HK-2 (cell line): Measurements from ENCODE around the gene OLFML2A.
A peak's percentile ranks its signal among the peaks of the same experiment; 100 is the strongest.
"Not testable (repeated sequence)": the region's sequence is repeated elsewhere in the genome, so short reads cannot be mapped to it uniquely, and the experiment has no call there.

Source experiments
- DNase-seq: peaks from one replicate; pipeline ENCODE4 v3.0.0-alpha.2; 2018; ENCODE audit not compliant: unreplicated experiment

The OLFML2A gene

DNA sequence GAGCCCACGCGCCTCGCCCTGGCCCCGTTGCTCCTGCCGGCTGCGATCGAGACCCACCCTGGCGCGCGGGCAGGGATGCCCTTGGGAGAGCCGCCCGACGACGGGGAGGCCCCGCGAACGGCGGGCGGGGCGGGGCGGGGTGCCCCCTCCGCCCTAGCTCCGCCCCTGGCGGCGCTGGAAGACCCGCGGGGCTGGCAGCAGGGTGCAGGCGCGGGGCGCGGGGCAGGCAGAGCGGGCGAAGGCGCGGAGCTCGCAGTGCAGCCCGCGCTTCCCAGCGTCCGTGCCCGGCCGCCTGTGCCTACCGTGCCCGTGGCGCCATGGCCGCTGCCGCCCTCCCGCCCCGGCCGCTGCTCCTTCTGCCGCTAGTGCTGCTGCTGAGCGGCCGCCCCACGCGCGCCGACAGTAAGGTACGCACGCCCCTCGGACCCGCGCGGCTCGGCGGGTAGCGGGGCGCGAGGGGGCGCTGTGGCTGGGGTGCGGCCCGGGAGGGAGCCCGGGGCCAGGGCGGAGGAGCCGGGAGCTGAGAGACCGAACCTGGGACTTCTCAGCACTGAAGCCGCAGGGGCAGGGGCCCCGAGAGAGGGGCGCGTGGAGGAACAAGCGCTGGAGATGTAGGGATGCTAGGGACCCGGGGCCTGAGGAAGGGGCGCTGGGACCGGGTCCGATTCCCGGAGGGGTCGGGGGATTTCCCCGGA is at the start of gene OLFML2A:
OLFML2A (plus strand) TSS at position 180 of the 695 bp plus-strand sequence; CDS start at position 318, 138 bp downstream.
- DNase-seq = peak; percentile 42

DNA sequence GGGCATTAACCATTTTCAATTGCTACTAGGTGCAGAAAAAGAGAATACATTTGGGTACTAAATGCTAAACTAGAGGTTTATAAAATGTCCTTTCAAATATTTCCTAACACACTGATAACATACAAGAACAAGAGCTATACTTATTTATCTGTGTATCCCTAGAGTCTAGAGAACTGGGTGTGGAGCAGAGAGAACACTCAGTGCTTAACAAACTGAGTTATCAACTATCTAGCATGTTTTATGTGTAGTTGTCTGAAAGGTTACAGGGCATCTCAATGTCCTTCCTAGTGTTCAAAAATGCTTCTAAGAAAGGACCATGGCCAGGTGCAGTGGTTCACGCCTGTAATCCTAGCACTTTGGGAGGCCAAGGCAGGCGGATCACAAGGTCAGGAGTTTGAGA is 46.2 kb upstream of the OLFML2A start:
- DNase-seq = no peak

DNA sequence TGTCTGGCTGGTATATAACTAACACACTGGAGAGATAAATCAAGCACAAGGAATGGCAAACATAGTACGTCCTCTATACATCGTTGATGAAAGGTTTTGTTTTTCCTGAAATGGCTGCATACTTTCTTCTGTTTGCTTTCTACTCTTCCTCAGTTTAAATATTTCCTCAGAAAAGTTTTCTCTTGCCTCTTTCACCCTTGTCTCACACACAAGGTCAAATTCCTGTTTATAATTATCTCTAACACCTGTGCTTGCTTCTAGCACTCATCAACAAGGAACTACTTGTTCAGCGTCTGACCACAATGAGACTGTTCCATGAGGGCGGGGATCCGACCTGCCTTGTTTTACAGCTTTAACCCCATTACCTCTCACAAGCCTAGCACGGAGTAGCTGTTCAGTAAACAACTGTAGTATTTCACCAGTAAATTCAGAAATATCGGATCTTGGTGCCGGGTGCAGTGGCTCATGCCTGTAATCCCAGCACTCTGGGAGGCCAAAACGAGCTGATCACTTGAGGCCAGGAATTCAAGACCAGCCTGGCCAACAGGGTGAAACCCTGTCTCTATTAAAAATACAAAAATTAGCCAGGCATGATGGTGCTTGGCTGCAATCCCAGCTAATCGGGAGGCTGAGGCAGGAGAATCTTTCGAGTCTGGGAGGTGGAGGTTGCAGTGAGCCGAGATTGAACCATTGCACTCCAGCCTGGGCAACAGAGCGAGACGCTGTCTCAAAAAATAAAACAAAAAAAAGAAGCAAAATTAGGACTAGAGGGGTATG is 42.8 kb upstream of the OLFML2A start:
- DNase-seq = no peak

DNA sequence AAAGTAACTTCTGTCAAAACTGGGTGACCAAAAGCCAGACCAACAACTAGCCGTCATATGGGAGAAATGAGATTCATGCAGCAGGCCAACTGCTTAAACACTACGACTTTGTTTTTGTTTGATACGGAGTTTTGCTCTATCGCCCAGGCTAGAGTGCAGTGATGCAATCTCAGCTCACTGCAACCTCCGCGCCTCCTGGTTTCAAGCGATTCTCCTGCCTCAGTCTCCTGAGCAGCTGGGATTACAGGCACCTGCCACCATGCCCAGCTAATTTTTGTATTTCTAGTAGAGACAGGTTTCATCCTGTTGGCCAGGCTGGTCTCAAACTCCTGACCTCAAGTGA is 42.2 kb upstream of the OLFML2A start:
- DNase-seq = not testable (repeated sequence)

DNA sequence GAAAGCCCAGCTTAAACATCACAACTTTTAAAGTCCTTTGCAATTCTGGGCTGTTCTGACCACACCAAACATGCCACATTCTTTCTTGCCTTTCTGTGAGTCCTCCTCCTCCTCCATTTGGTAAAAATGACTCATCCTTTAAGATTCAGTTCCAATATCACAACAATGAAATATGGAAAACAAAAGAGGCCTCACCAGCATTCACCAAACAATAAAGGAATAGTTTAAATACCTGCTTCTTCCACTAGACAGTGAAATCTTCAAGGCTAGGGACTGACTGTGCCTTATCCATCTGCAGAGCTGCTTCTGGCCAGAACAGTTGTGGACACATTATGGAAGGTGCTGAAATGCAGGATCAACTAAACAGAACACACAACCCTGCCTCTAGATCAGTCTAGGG is 41.8 kb upstream of the OLFML2A start:
- no peak for DNase-seq

DNA sequence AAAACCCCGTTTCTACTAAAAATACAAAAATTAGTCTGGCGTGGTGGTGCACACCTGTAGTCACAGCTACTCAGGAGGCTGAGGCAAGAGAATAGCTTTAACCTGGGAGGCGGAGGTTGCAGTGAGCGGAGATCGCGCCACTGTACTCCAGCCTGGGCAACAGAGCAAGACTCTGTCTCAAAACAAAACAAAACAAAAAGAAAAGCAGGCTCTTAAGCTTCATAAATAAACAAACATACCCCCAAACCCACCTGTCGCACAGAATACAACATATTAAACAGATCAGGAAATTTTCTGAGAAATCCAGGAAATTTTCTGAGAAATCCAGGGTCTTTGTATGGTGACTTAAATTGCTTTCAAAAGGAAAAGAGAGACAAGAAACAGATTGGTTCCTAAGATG is 38.9 kb upstream of the OLFML2A start:
- DNase-seq = not testable (repeated sequence)

DNA sequence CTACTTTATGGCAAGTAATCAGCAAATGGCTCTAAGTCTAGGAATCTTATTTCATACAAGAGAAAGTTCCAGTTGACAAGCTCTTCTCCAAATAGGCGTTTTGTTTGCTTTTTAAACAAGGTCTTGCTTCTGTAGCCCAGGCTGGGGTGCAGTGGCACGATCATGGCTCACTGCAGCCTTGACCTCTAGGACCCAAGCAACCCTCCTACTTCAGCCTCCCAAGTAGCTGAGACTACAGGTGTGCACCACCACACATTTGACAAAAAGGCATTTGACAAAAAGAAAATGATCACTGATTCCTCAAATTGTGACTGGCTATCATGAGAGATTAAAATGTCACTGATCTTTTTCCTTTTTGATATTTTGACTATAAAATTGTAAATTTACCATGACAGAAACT is 37.6 kb upstream of the OLFML2A start:
- no peak for DNase-seq

DNA sequence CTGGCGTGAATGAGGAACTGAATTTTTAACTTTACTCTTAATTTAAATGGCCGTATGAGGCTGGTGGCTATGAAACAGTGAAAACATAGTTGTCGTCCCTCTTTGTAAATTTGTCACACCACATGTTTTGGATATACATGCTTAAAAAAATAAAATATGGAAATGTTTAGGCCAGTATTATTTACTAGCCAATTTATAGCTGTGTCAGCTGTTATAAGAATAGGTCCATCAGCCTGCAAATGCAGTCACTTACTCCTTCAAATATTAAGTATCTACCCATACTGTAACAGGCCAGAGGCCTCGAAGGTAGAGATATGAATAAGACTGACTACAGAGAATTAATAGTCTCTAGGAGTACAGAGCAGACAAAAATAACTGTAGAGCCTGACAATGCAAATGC is 35.8 kb upstream of the OLFML2A start:
- no peak for DNase-seq

DNA sequence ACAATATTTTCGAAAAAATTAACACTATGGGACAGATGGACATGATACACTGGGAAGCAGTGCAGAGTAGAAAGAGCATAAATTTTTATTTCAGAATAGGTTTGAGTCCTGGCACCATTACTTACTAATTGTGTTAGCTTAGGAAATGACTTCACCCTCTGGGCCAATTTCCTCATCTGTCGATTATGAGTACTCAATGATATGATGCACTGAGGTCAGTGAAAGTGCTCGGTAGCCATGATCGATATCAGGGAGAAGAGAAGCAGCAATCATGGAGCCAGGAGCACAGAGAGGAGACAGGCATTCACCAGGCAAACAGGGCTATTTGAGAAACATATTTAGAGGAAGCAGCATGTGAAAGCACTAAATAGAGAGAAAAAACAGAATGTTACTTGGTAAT is 35.3 kb upstream of the OLFML2A start:
- DNase-seq = no peak

DNA sequence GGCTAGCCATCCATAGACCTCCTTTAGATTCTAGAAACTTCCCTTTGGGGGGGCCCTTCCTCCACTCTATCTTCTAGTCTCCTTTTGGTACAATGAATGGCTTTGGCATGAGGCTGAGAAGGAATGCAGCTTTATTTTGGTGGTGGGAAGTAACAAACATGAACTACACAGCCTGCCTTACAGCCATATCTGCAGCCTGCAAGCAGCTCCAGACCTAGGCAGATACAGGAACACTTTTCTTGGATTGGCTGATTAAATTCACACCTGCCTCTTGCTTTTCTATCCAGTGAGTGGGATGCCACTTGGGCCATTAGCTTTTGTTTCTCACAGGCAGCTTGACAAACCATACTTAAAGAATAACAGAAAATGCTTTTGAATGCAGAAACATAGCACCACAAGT is 34.0 kb upstream of the OLFML2A start:
- DNase-seq = no peak

DNA sequence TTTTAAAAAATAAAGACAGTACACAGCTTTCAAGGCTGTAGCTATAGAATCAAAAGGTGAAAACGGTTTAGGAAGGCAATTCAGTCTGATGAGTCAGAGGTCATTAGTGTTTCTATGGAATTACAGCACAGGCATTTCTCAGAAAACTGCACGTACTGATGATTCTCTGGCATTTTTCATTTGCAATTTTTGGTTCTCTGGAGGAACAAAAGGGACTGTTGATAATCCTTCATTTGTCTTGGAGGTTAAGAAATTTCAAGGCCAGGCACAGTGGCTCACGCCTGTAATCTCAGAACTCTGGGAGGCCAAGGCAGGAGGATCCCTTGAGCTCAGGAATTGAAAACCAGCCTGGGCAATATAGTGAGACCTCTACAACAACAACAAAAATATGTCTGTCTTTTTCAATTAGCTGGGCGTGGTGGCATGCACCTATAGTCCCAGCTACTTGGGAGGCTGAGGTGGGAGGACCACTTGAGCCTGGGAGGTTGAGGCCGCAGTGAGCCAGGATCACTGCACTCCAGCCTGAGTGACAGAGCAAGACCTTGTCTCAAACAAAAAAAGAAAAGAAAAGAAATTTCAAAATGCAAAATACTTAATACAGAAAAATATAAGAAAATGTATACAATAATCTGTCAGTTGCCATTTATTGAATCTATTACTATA is 33.1 kb upstream of the OLFML2A start:
- DNase-seq = no peak

DNA sequence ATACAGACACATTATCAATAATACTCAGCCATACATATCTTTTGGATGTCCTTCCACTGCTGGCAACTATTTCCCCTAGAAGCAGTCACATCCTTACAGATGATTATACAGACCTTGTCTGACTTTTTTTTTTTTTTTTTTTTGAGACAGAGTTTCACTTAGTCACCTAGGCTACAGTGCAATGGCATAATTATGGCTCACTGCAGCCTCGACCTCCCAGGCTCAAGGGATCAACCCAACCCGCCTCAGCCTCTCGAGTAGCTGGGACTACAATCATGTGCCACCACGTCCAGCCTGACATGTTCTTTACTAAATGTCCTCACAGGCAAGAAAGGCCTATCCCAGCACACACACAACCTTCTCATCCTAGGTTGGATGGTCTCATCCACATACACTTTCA is 29.9 kb upstream of the OLFML2A start:
- no peak for DNase-seq

DNA sequence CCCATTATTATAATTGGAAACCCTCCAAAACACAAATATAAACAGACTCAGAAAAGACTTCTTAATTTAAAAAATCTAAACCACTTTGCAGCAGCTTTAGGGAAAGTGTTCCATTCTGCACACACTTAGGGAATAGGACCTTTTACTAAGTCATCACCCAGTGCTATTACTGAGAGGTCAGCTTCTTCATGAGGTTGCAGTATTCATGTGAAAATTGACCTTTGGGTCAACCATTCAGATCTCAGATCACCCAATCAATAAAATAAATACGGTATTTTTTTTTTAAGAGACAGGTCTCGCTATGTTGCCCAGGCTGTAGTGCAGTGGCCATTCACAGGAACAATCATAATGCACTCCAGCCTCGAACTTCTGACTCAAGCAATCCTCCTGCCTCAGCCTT is 27.6 kb upstream of the OLFML2A start:
- DNase-seq = no peak

DNA sequence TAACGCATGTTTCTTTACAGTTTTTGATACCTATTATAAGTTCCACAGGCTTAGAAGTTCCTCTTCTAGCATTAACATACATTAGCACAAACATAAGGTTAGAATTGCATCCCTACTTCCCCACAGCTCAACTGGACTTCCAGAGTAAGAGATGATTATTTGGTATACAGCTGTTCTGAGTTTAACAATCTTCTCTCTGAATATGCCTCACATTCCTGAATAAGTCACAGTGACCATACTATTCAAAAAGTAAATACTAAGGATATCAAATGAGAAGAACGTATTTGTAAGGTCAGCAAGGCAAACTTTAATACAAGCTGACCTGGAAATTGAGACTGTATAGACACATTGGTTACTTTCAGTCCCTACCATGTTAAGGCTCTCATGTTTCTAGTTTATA is 27.2 kb upstream of the OLFML2A start:
- DNase-seq = no peak

DNA sequence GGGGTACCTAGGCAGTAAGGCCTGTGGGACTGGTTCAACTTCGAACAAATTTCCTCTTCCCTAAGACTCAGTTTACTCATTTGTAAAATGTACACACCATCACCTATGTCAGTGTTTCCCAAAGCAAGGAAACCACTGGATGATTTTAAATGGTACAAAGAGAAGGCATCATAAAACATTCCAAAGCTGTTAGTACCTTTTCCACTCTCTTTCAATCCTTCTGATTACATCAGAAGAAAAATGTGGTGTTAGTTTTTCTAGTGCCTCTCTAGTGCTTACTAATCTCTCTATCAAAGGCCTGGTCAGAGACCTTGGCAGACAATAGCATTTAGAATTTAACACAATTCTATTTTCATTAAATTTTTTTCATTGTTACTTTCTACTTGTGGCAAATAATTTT is 24.0 kb upstream of the OLFML2A start:
- no peak for DNase-seq

DNA sequence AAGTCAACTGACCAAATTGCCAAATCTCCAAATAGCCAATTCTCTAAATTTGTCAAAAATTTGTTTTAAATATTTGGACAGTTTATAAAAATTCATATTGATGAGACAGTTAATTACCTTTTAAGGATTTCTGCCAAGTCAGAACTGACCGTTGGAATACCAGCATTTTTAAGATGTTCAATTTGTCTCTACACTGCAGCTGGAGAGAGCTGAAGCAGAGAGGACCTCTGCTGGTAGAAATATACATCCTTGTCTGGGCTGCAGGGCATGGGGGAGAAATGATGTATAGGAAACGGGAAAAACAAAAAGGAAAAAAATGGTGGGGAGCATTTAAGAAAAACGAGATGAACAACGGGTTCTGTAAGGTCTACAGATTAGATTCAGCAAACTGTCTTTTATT is 22.6 kb upstream of the OLFML2A start:
- DNase-seq = no peak

DNA sequence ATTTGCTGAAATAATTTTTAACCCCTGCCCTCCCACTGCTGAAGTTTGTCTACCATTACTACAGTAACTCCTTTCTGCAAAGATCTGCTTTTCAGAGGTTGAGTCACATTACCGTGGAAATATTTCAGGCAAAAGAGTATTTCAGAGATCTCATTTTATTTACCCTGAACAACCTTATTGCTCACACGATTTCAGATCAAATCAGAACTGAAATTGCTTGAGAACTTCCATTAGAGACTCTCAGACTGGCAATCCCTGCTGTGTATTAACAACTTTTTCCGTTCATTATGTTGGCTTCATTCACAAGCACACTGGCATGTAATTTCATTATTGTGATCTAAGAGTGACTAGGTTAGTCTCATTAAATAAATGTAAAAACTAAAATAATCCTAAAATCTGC is 21.9 kb upstream of the OLFML2A start:
- DNase-seq = no peak

DNA sequence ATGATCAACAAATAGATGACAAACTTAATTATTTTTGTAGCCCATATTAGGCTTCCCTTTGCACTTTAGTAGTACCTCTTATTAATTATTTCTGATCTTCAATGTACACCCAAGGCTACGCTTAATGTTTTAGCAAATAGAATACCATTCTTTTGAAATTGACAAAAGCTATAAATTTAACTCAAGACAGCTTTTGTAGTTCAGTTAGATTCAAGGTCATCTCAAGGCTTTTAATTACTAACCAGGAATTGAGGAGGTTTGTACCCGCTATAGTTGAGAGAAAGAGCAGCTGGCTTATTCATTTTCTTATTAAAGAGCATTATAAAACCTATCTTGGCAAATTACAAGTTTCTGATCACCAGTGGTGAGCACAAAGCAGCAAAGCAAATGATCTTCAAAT is 20.9 kb upstream of the OLFML2A start:
- DNase-seq = no peak

DNA sequence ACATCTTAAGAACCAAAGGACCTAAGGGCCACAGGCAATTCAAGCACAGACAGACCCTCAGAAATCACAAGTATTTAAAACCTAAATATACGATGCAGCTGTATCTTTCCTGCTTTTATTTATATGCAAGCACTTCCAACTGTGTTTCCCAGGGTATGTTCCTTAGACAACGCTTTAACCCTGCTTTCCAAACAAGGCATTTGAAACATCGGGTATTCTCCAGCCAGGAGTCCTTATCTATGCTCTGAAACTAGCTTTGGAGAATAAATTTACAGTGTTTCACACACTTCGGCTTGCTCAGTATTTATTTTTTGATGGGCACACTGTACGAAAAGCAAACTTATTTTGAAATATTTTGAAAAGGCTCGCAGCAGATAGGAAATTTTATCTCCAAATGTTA is 19.3 kb upstream of the OLFML2A start:
- no peak for DNase-seq

DNA sequence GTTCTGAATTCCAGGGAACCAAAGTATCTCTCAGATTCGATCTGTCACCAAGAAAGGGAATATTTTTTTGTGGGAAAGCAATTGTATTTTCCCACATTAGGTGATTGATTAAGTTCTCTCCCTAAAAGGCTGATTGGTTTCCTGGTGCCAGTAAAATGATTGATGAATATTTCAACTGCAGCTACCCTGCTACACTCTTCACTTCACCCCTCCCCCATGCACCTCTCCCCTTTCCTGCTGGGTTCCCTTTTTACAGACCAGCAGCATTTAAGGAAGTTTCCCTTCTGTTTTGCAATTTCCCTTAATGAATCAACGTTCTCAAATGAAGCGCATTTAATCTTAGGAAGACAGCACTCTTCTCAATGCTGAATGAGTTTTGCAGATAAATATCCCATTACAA is 18.9 kb upstream of the OLFML2A start:
- no peak for DNase-seq

DNA sequence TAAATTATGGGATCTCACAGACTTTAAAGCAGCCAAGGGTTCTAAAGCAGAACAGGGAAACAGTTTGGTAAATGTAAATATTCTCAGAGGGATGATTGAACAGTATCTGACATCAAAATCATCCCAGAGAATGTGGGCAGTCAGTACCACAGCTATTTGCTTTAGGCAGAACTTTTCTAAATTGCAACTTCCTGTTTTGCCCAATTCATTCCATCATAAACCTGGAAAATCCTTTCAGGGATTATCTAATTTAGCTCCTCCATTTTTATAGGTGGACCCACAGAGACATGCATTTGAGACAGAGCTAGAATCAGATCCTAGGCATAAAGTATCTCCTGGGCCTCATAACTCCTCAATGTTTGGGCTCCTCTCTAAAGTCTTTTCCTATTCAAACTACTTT is 18.2 kb upstream of the OLFML2A start:
- no peak for DNase-seq

DNA sequence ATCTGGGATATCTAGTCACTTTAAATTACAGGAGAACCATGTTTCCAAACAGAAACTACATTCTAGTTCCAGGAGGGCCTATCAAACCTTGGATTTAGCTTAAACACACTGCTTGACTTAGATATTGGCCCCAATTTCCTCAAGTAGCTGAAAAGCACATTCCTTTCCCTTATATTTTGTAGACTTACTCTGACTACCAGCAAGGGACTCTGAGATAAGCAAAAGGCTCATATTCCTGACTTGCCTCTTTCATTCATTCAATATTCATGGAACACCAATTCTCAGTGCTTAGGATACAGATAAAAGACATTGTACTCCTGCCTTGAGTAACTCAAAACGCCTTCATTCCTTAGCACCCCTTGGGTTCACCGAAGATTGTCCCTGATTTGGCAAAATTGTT is 17.6 kb upstream of the OLFML2A start:
- DNase-seq = no peak

DNA sequence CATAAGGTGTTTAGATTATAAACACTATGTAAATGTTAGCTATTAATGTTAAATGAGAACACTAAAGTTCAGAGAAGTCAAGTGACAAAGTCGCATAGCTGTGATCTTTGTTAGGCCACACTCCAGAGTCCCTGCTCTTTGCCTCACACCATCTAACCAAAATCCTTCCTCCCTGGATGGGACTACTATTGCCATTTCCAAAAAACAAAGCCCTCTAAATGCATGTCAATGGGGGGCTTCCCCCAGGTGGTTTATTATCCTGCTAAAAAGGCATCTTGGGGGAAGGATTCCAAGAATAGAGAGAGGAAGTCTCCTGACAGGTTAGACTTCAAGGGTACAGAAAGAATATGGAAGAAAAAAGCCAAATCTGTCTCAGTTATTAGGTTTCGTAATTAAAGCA is 16.2 kb upstream of the OLFML2A start:
- no peak for DNase-seq
